ENCODE results near the gene RILP.

RILP gene

DNA sequence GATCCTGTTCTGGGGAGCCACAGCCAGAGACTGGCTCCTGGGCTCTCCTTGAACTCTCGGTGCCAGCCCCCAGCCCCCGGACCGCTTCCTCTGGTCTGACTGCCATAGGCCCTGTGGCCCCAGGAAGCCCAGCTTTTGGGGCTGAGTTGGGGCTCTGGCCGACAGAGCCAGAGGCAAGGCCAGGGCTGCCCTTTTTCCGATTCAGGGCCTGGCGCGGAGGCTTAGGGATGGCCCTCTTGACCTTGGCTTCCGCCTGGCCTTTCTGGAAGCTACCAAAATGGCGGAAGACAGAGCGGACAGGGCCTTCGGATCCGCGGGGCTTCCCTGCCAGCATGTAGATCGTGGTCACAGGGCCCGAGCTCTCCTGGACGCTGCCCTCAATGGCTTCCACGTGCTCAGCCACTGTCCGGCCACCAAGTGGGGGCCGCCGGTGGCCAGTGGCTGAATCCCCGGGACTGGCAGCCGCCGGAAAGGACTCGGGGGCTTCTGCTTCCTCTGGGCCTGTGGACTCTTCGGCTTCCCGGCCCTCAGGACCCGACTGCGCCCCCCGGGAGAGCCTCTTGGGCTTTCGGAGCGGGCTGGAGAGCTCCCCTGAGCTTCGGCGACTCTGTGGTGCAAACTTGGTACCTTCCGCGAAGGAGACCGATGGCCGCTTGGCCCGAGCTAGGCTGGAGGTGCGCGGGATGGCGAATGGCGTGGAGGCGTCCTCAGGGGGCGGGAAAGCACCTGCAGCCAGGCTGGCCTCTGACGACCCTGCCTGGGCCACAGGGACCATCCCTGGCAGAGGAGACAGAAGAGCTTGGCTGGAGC is 14.6 kb downstream of the RILP start:
- DNase-seq (ENCODE audit: low read depth in 2 of 2): no peak
- no peak overlapping the region for H3K4me3 ChIP-seq (replicated peaks in 1 of 2; ENCODE audit: low read depth in 2 of 2, low read length in 2 of 2)
- TF ChIP-seq, protein P1, sequence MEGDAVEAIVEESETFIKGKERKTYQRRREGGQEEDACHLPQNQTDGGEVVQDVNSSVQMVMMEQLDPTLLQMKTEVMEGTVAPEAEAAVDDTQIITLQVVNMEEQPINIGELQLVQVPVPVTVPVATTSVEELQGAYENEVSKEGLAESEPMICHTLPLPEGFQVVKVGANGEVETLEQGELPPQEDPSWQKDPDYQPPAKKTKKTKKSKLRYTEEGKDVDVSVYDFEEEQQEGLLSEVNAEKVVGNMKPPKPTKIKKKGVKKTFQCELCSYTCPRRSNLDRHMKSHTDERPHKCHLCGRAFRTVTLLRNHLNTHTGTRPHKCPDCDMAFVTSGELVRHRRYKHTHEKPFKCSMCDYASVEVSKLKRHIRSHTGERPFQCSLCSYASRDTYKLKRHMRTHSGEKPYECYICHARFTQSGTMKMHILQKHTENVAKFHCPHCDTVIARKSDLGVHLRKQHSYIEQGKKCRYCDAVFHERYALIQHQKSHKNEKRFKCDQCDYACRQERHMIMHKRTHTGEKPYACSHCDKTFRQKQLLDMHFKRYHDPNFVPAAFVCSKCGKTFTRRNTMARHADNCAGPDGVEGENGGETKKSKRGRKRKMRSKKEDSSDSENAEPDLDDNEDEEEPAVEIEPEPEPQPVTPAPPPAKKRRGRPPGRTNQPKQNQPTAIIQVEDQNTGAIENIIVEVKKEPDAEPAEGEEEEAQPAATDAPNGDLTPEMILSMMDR (IDR thresholded peaks at IDR 0.05; ENCODE audit: low read depth, low read length): no peak

DNA sequence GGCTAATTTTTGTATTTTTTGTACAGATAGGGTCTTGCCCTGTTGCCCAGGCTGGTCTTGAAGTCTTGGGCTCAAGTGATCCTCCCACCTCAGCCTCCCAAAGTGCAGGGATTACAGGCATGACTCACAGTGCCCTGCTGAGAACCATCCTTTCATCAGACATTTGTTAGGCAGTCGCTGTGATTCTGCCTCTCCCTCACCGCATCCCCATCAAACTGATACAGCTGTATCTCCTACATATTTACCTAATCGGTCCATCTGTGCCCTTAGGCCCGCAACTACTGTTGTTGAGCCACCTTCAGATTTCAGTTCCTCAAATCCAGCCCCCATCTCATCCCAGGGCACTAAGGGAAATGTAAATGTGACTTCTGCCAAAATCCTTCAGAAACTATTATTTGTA is 19.0 kb downstream of the RILP start:
- DNase-seq (ENCODE audit: low read depth in 2 of 2): no peak

DNA sequence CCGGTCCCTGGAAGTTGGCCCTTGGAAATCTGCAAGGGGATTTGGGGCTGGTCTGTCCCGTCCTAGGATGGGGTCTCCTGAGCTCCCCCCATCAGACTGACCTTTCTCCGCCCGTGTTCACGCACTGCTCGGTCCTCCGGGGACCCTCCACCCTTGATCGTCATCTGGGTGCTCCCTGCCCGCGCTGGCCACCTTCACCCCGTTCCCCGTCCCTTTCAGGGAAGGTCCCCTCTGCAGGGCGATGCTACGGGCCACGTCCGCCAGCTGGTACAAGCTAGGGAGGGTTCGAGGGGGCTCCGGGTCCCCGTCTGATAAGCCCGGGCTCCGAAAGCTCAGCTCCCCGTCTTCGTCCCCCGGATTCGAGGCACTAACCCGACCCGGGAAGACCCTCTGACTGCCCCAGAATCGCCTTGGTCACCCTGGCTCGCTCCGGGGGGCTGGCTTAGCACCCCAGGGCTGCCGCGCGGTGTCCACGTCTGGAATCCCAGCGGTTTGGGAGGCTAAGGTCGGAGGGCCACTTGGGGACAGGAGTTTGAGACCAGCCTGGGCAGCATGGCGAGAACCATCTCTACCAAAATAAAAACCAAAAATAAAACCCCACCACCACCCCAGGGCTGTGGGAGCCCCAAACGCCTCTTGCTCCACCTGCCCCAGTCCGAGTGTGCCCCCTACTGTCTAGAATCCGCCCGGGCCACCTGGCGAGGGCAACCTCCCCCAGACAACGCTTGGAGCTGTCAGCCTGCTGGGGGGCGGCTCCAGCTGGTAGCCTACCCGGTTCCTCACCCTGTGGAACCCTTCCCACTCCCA is 20.0 kb downstream of the RILP start:
- DNase-seq (ENCODE audit: low read depth in 2 of 2): peak; percentile 61 to 65
- peak overlapping the region; percentile 68 to 75 for H3K4me3 ChIP-seq (replicated peaks in 1 of 2; ENCODE audit: low read depth in 2 of 2, low read length in 2 of 2)
- TF ChIP-seq, protein P1 (IDR thresholded peaks at IDR 0.05; ENCODE audit: low read depth, low read length): peak; percentile 73

More for the DNA sequence above, 19.0 kb downstream of the RILP start:
- H3K4me3 ChIP-seq (replicated peaks in 1 of 2; ENCODE audit: low read depth in 2 of 2, low read length in 2 of 2): no peak overlapping the region
- TF ChIP-seq, protein P1 (IDR thresholded peaks at IDR 0.05; ENCODE audit: low read depth, low read length): no peak

- TF ChIP-seq, protein P1 (IDR thresholded peaks at IDR 0.05; ENCODE audit: low read depth, low read length): no peak
- peak; percentile 94 to 96 for DNase-seq (ENCODE audit: low read depth in 2 of 2)
- peak overlapping the region; percentile 68 to 75 for H3K4me3 ChIP-seq (replicated peaks in 1 of 2; ENCODE audit: low read depth in 2 of 2, low read length in 2 of 2)
Measured at GRCh38 chr17:1628856-1629503, 20.7 kb downstream of the RILP start.

- TF ChIP-seq, protein P1 (IDR thresholded peaks at IDR 0.05; ENCODE audit: low read depth, low read length): no peak
- peak; percentile 74 to 83 for DNase-seq (ENCODE audit: low read depth in 2 of 2)
- H3K4me3 ChIP-seq (replicated peaks in 1 of 2; ENCODE audit: low read depth in 2 of 2, low read length in 2 of 2): peak within 1 kb of the TSS; percentile 68 to 75
Measured at GRCh38 chr17:1627982-1628855, 21.4 kb downstream of the RILP start, which contains the start of gene SLC43A2. TSS of gene SLC43A2 (minus strand) at chr17:1628834. CDS start at chr17:1627874, 960 bp downstream.

Measured in cardiac fibroblast (primary cell).